ENCODE results near the gene MYO5B. TPM values are rescaled to one million over a fixed set of nuclear protein-coding genes. Genes with fewer than 3 reads are reported as not detected.

MYO5B gene
- total RNA-seq, 1 donor from 2014 or later, result 14.7 TPM

- no peak for DNase-seq (ENCODE audit: low read depth)
These were observed 5.8 kb downstream of the MYO5B start for GRCh38 chr18:50189160-50189559.

- no peak for DNase-seq (ENCODE audit: low read depth)
These were observed 6.3 kb downstream of the MYO5B start for GRCh38 chr18:50188652-50189051.

- no peak for DNase-seq (ENCODE audit: low read depth)
These were observed 7.3 kb downstream of the MYO5B start for GRCh38 chr18:50187659-50188058.

GRCh38 chr18:50186385-50186784 is 8.6 kb downstream of the MYO5B start:
- DNase-seq (ENCODE audit: low read depth), result no peak

GRCh38 chr18:50183556-50183955 is 11.4 kb downstream of the MYO5B start:
- DNase-seq (ENCODE audit: low read depth), result peak; percentile 8

GRCh38 chr18:50182511-50182910 is 12.4 kb downstream of the MYO5B start:
- no peak for DNase-seq (ENCODE audit: low read depth)

GRCh38 chr18:50181590-50181989 is 13.4 kb downstream of the MYO5B start:
- no peak for DNase-seq (ENCODE audit: low read depth)

GRCh38 chr18:50179465-50179864 is 15.5 kb downstream of the MYO5B start:
- no peak for DNase-seq (ENCODE audit: low read depth)

GRCh38 chr18:50177294-50177992 is 17.5 kb downstream of the MYO5B start:
- no peak for DNase-seq (ENCODE audit: low read depth)

- DNase-seq (ENCODE audit: low read depth), result no peak
These were observed 22.6 kb downstream of the MYO5B start for GRCh38 chr18:50172367-50172766.

- no peak for DNase-seq (ENCODE audit: low read depth)
These were observed 23.5 kb downstream of the MYO5B start for GRCh38 chr18:50171406-50171805.

- DNase-seq (ENCODE audit: low read depth), result no peak
These were observed 24.9 kb downstream of the MYO5B start for GRCh38 chr18:50170004-50170403.

- no peak for DNase-seq (ENCODE audit: low read depth)
These were observed 25.8 kb downstream of the MYO5B start for GRCh38 chr18:50169149-50169548.

- no peak for DNase-seq (ENCODE audit: low read depth)
These were observed 27.0 kb downstream of the MYO5B start for GRCh38 chr18:50167966-50168365.

- no peak for DNase-seq (ENCODE audit: low read depth)
These were observed 28.0 kb downstream of the MYO5B start for GRCh38 chr18:50166901-50167300.

- no peak for DNase-seq (ENCODE audit: low read depth)
These were observed 31.4 kb downstream of the MYO5B start for GRCh38 chr18:50163505-50163904.

GRCh38 chr18:50162486-50163304 is 32.3 kb downstream of the MYO5B start:
- DNase-seq (ENCODE audit: low read depth), result no peak

- no peak for DNase-seq (ENCODE audit: low read depth)
These were observed 33.2 kb downstream of the MYO5B start for GRCh38 chr18:50161597-50162205.

- DNase-seq (ENCODE audit: low read depth), result no peak
These were observed 35.3 kb downstream of the MYO5B start for GRCh38 chr18:50159654-50160046.

GRCh38 chr18:50158866-50159653 is 35.9 kb downstream of the MYO5B start:
- DNase-seq (ENCODE audit: low read depth), result no peak

- DNase-seq (ENCODE audit: low read depth), result no peak
These were observed 39.5 kb downstream of the MYO5B start for GRCh38 chr18:50155406-50155805.
